ENCODE results near the gene STK4. TPM values are rescaled to one million over a fixed set of nuclear protein-coding genes. Genes with fewer than 3 reads are reported as not detected.

STK4 gene
- total RNA-seq, 1 experiment from 2014 or later: 60.9 TPM

GRCh38 chr20:44946271-44946852, 19.9 kb upstream of the STK4 start:
- no peak overlapping the region for H2AFZ ChIP-seq
- H4K20me1 ChIP-seq (ENCODE audit: insufficient read depth): peaks cover 6% of the 10 kb centered on the region; the same call in 1 of the 2 replicates
- H3K4me3 ChIP-seq: no peak overlapping the region
- H3K27ac ChIP-seq: no peak overlapping the region
- no peaks in the 10 kb centered on the region for H3K9me2 ChIP-seq (ENCODE audit: insufficient read depth)
- ChIA-PET POLR2A (ENCODE audit: unreplicated experiment) (interaction anchor here (0.6 to 0.7 kb wide), 4 partner anchors 16 to 275 kb away, joined by 3 to 7 read pairs (median 4); partner anchors contain the start of gene PABPC1L), CTCF (no interaction called here)
- no TSS peak for BruUV-seq (replicated peaks)
- intact Hi-C loops (cut with micrococcal nuclease; ENCODE audit: unreplicated experiment): no loop called here
- H3K4me1 ChIP-seq (replicated peaks; ENCODE audit: insufficient read depth): no peaks in the 10 kb centered on the region
- H3K79me2 ChIP-seq (ENCODE audit: low read depth): no peaks in the 10 kb centered on the region
- H3K4me2 ChIP-seq: no peak overlapping the region
- H3F3A ChIP-seq (ENCODE audit: insufficient read depth, low read depth): peaks cover 15% of the 10 kb centered on the region; the same call in 1 of the 2 replicates
- no peaks in the 10 kb centered on the region for H3K27me3 ChIP-seq (ENCODE audit: insufficient read depth, low read depth)
- peaks cover 51% of the 10 kb centered on the region for H3K36me3 ChIP-seq (ENCODE audit: low read depth)
- DNase-seq: no peak
- no peaks in the 10 kb centered on the region for H3K9me3 ChIP-seq (ENCODE audit: insufficient read depth, low read depth)
- no peak for TF ChIP-seq EZH2 (IDR thresholded peaks at IDR 0.05; ENCODE audit: low read depth)
- no peak for TF ChIP-seq CTCF (conservative IDR thresholded peaks at IDR 0.05)

- H3K4me3 ChIP-seq: no peak overlapping the region
- no peaks in the 10 kb centered on the region for H3K79me2 ChIP-seq (ENCODE audit: low read depth)
- no peak overlapping the region for H3K4me2 ChIP-seq
- H3K9me3 ChIP-seq (ENCODE audit: insufficient read depth, low read depth): no peaks in the 10 kb centered on the region
- CTCF ChIA-PET: no interaction called here
- no peak for DNase-seq
- no peak overlapping the region for H2AFZ ChIP-seq
- no peak overlapping the region for H3K27ac ChIP-seq
- H3K4me1 ChIP-seq (replicated peaks; ENCODE audit: insufficient read depth): no peaks in the 10 kb centered on the region
- TF ChIP-seq CTCF (conservative IDR thresholded peaks at IDR 0.05): no peak
- TF ChIP-seq EZH2 (IDR thresholded peaks at IDR 0.05; ENCODE audit: low read depth): no peak
- intact Hi-C loops (cut with micrococcal nuclease; ENCODE audit: unreplicated experiment): no loop called here
- H3K36me3 ChIP-seq (ENCODE audit: low read depth): peaks cover 59% of the 10 kb centered on the region
- no peaks in the 10 kb centered on the region for H3K9me2 ChIP-seq (ENCODE audit: insufficient read depth)
- BruUV-seq (replicated peaks): no TSS peak
- POLR2A ChIA-PET (ENCODE audit: unreplicated experiment): no interaction called here
- H3F3A ChIP-seq (ENCODE audit: insufficient read depth, low read depth): peaks cover 26% of the 10 kb centered on the region; the same call in 1 of the 2 replicates
- no peaks in the 10 kb centered on the region for H3K27me3 ChIP-seq (ENCODE audit: insufficient read depth, low read depth)
- H4K20me1 ChIP-seq (ENCODE audit: insufficient read depth): peaks cover 6% of the 10 kb centered on the region; the same call in 1 of the 2 replicates
Observed at GRCh38 chr20:44948107-44948506, 18.2 kb upstream of the STK4 start.

GRCh38 chr20:44948513-44948912, 17.8 kb upstream of the STK4 start:
- H3K27me3 ChIP-seq (ENCODE audit: insufficient read depth, low read depth): no peaks in the 10 kb centered on the region
- H3K27ac ChIP-seq: no peak overlapping the region
- no peak for TF ChIP-seq EZH2 (IDR thresholded peaks at IDR 0.05; ENCODE audit: low read depth)
- no peak for TF ChIP-seq CTCF (conservative IDR thresholded peaks at IDR 0.05)
- H4K20me1 ChIP-seq (ENCODE audit: insufficient read depth): peaks cover 6% of the 10 kb centered on the region; the same call in 1 of the 2 replicates
- H3K79me2 ChIP-seq (ENCODE audit: low read depth): no peaks in the 10 kb centered on the region
- no peaks in the 10 kb centered on the region for H3K4me1 ChIP-seq (replicated peaks; ENCODE audit: insufficient read depth)
- H3K9me3 ChIP-seq (ENCODE audit: insufficient read depth, low read depth): no peaks in the 10 kb centered on the region
- peaks cover 27% of the 10 kb centered on the region; the same call in 1 of the 2 replicates for H3F3A ChIP-seq (ENCODE audit: insufficient read depth, low read depth)
- no peak overlapping the region for H2AFZ ChIP-seq
- H3K36me3 ChIP-seq (ENCODE audit: low read depth): peaks cover 63% of the 10 kb centered on the region
- no peak for DNase-seq
- ChIA-PET CTCF (no interaction called here), POLR2A (ENCODE audit: unreplicated experiment) (no interaction called here)
- no peaks in the 10 kb centered on the region for H3K9me2 ChIP-seq (ENCODE audit: insufficient read depth)
- BruUV-seq (replicated peaks): no TSS peak
- intact Hi-C loops (cut with micrococcal nuclease; ENCODE audit: unreplicated experiment): no loop called here
- H3K4me3 ChIP-seq: no peak overlapping the region
- H3K4me2 ChIP-seq: no peak overlapping the region
